SK-N-MC (cell line): Measurements from ENCODE around the gene PLIN3.
A peak's percentile ranks its signal among the peaks of the same experiment; 100 is the strongest.
"Not testable (repeated sequence)": the region's sequence is repeated elsewhere in the genome, so short reads cannot be mapped to it uniquely, and the experiment has no call there.

Experiments
- DNase-seq: peaks from one replicate; pipeline ENCODE4 v3.0.0-alpha.2; 2011; ENCODE audit warnings: low read depth, low spot score
- H3K27ac ChIP-seq: fragments of 200-600 bp; sonication (generic); 2 replicates; pipeline ENCODE4 v1.5.1; 2016; ENCODE audit warnings: mixed run types
- H3K36me3 ChIP-seq: fragments of 200-600 bp; sonication (generic); 2 replicates; pipeline ENCODE4 v1.6.1; 2017; ENCODE audit warnings: antibody characterized with exemption, low read length, mixed read lengths; ENCODE audit not compliant: insufficient read depth
- H3K4me3 ChIP-seq: fragments of 200-600 bp; sonication (generic); 2 replicates; pipeline ENCODE4 v1.5.1; 2016
- H3K9ac ChIP-seq: fragments of 200-600 bp; sonication (generic); 2 replicates; pipeline ENCODE4 v1.8.0; 2017; ENCODE audit warnings: mixed run types, mixed read lengths; ENCODE audit not compliant: insufficient read length
- H3K9me3 ChIP-seq: fragments of 200-600 bp; sonication (generic); 2 replicates; pipeline ENCODE4 v1.6.1; 2017; ENCODE audit warnings: low read depth, mild to moderate bottlenecking, antibody characterized with exemption, low read length, moderate library complexity, mixed read lengths
- EZH2 ChIP-seq: fragments of 200-600 bp; sonication (generic); IDR thresholded peaks from one replicate; pipeline ENCODE4 v1.6.1; 2017; ENCODE audit warnings: antibody characterized with exemption
- FOXP2 ChIP-seq: optimal IDR thresholded peaks from 2 replicates; pipeline ENCODE3; 2011; ENCODE audit warnings: mild to moderate bottlenecking, moderate library complexity; ENCODE audit not compliant: insufficient read depth; ENCODE audit errors: extremely low read length, control extremely low read depth
- POLR2AphosphoS5 ChIP-seq: IDR thresholded peaks from 2 replicates; pipeline ENCODE4 v1.6.1; 2012; ENCODE audit warnings: mild to moderate bottlenecking, low read depth, low read length, borderline replicate concordance

The PLIN3 gene

DNA sequence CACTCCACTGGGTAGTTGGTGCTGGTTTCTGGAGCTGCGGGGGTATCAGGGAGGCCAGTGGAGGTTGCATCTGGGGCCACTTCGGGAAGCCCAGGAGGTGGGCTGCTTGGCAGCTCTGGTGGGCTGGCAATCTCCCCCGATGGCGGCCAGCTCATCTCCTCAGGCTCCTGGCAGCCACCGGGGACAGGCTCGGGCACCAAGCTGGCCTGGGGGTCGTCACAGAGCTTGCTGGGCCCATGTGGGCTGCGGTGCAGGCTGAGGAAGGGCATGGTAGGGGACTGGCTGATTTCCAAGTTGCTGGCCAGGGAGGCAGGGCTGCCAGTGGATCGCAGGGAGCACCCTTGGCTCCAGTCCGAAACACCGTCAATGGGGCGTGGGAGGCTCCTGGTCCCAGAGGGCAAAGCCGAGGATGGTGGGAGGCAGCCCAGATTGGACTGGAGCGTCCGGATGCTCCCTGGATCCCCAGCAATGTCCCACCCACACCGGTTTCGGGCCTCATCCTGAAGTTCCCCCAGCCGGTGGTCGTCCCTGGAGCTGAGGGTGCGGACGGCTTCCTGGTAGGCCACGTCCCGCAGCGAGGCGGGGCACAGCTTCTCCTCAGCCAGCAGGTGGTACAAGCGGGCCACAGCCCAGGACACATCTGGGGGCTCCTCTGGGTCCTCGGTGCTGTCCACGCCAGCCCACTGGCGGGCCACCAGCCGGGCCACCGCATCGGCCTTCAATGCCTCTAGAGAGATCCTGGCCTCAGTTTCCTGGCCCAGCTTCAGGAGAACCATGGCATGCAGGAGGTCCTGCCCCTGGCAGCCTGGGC, 49.8 kb downstream of the PLIN3 start:
- no peak overlapping the region for H3K27ac ChIP-seq
- H3K9ac ChIP-seq: no peak overlapping the region
- DNase-seq: no peak
- TF ChIP-seq FOXP2 (no peak), EZH2 (no peak), POLR2AphosphoS5 (no peak)
- H3K9me3 ChIP-seq: no peaks in the 10 kb centered on the region
- peaks cover 9% of the 10 kb centered on the region for H3K36me3 ChIP-seq
- no peak overlapping the region for H3K4me3 ChIP-seq

- H3K27ac ChIP-seq: no peak overlapping the region
- DNase-seq: no peak
- H3K9ac ChIP-seq: no peak overlapping the region
- peaks cover 9% of the 10 kb centered on the region for H3K36me3 ChIP-seq
- no peak overlapping the region for H3K4me3 ChIP-seq
- no peaks in the 10 kb centered on the region for H3K9me3 ChIP-seq
- no peak for TF ChIP-seq FOXP2
- TF ChIP-seq POLR2AphosphoS5: no peak; the same call in 1 of the 2 replicates
- no peak for TF ChIP-seq EZH2
Observed at GRCh38 chr19:4816950-4817278, 50.6 kb downstream of the PLIN3 start.

DNA sequence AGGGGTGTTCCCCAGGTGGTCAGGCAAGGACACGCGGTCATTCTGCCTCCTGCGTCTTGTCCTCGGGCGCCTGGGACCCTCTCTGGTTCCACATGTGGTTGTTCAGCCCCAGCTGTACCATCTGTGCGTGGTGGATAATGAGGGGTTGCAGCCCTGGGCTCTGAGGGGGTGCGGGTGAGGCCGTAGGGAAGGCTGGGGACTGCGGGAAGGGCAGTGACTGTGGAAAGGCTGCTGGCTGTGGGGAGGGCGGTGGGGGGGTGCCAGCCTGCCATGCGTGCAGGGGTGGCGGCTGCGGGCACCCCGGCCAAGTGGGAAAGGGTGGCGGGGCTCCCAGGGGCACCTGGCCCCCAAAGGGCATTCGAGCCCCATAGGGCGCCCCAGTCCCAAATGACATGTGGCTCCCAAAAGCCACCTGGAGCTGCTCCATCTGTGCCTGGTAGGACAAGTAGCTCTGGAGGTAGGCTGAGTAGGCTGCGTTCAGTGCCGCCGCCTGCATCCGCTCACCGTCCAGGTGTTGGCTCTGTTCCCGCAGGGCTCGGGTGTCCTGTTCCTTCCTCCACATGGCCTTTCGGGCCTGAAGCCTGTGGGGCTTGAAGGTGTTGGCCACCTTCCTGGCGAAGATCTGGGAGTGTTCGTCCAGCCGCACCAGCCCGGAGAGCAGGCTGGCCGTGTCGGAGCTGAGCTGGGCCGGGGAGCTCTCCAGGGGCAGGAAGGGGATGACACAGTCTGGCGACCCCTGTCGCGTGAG, 51.1 kb downstream of the PLIN3 start:
- H3K36me3 ChIP-seq: peaks cover 9% of the 10 kb centered on the region
- peak overlapping the region; percentile 41 for H3K9ac ChIP-seq
- H3K4me3 ChIP-seq: no peak overlapping the region
- no peaks in the 10 kb centered on the region for H3K9me3 ChIP-seq
- TF ChIP-seq POLR2AphosphoS5 (no peak), EZH2 (no peak), FOXP2 (no peak)
- H3K27ac ChIP-seq: peak overlapping the region; percentile 22; the same call in 1 of the 2 replicates
- no peak for DNase-seq

DNA sequence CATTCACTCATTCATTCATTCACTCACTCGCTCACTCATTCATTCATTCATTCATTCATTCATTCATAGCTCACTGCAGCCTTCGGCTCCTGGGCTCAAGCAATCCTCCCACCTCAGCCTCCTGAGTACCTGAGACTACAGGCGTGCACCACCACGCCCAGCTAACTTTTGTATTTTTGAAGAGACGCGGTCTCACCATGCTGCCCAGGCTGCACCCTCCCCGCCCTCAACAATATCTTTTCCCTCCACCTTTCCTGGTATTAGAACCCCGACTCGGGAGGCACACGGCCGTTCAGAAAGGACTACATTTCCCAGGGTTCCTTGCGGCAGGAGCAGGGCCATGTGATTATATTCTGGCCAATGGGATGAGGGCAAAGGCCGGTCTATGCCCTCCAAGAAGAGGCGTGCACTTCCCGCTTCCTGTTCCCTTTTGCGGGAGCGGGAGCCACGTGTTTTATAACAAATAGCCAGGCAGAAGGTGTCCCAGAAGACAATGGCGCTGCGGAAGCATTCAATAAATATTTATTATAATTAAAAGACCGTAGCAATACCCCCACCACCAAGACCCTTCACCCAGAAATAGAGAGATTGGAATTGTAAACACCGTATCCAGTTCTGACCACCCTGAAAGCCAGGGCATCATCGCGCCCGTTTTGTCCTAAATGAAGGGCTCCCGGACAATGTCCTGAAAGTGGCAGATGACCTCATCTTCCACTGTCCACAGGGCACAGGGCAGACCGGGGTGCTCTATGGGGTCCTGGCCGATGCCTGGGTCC, 51.9 kb downstream of the PLIN3 start:
- Histone ChIP-seq H3K4me3 (peak overlapping the region; percentile 66), H3K27ac (peak overlapping the region; percentile 22; the same call in 1 of the 2 replicates), H3K9me3 (no peaks in the 10 kb centered on the region), H3K36me3 (peaks cover 9% of the 10 kb centered on the region), H3K9ac (peak overlapping the region; percentile 41)
- DNase-seq: peak; percentile 83
- peak; percentile 47 for TF ChIP-seq POLR2AphosphoS5
- no peak for TF ChIP-seq EZH2

DNA sequence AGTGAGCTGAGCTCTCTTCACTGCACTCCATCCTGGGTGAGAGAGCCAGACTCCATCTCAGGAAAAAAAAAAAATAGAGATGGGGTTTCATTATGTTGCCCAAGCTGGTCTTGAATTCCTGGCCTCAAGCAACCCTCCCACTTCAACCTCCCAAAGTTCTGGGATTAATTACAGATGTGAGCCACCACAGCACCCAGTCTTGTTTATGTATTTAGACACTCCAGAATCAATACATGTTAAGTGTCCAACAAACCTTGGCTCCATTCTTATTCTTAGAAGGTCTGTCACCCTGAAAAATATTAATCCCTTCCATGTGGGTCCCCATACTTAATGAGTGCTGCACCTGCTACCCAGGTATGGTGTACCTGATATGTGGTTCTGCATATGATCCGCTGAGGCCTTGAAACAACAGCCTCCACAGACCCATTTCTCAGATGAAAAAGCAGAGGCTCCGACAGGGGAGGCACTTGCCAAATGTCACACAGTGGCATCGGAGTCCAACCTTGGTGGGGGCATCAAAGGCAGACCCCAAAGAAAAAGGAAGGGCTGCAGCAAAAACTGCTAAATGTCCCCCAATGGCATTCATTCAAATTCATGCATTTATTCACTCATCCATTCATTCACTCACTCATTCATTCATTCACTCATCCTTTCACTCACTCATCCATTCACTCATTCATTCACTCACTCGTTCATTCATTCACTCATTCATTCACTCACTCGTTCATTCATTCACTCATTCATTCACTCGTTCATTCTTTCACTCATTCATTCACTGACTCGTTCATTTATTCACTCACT, 52.6 kb downstream of the PLIN3 start:
- Histone ChIP-seq H3K9me3 (no peaks in the 10 kb centered on the region), H3K36me3 (peaks cover 9% of the 10 kb centered on the region), H3K9ac (no peak overlapping the region), H3K27ac (no peak overlapping the region), H3K4me3 (peak overlapping the region; percentile 66)
- TF ChIP-seq POLR2AphosphoS5 (no peak), EZH2 (no peak), FOXP2 (no peak)
- no peak for DNase-seq

GRCh38 chr19:4811328-4812131, 55.9 kb downstream of the PLIN3 start:
- no peak for TF ChIP-seq FOXP2
- TF ChIP-seq EZH2: no peak
- no peak for TF ChIP-seq POLR2AphosphoS5
- no peaks in the 10 kb centered on the region for H3K9me3 ChIP-seq
- H3K4me3 ChIP-seq: no peak overlapping the region
- H3K9ac ChIP-seq: no peak overlapping the region
- DNase-seq: no peak
- H3K36me3 ChIP-seq: peaks cover 7% of the 10 kb centered on the region
- H3K27ac ChIP-seq: no peak overlapping the region

DNA sequence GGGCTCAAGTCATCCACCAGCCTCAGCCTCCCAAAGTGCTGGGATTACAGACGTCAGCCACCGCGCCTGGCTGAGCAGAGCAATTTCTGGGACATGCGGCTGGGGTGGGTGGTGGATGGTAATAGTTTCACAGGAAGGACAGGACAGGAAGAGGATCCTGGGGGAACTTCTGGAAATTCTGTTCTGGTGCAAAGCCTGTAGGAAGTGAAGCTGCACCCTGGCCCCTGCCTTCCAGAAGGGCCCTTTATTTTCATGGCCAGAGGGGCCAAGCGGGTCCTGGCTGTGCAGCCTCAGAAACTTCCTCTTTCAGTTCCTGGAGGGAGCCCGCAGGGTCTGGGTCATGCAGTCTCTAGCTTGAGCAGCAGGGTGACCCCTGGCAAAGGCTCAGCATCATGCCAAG, 60.3 kb downstream of the PLIN3 start:
- Histone ChIP-seq H3K9me3 (no peaks in the 10 kb centered on the region), H3K4me3 (no peak overlapping the region), H3K36me3 (no peaks in the 10 kb centered on the region), H3K27ac (no peak overlapping the region), H3K9ac (no peak overlapping the region)
- DNase-seq: no peak
- TF ChIP-seq POLR2AphosphoS5: no peak
- TF ChIP-seq FOXP2: no peak
- TF ChIP-seq EZH2: no peak

DNA sequence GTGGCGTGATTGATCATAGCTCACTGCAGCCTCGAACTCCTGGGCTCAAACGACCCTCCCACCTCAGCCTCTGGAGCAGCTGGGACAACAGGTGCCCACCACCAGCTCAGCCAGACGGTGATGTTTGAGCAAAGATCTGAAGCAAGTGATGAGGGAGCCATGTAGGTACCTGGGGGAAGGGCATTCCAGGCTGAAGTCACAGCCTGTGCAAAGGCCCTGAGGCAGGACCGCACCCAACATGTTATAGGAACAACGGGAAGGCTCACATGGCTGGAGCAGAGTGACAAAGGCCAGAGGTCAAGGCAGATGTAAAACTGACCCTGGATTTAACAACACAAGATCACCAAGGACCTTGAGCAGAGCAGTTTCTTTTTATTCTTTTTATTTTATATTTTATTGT, 61.1 kb downstream of the PLIN3 start:
- H3K9ac ChIP-seq: no peak overlapping the region
- no peak for TF ChIP-seq FOXP2
- no peak for TF ChIP-seq POLR2AphosphoS5
- no peak for TF ChIP-seq EZH2
- H3K27ac ChIP-seq: no peak overlapping the region
- no peaks in the 10 kb centered on the region for H3K36me3 ChIP-seq
- H3K9me3 ChIP-seq: no peaks in the 10 kb centered on the region
- no peak for DNase-seq
- H3K4me3 ChIP-seq: no peak overlapping the region

DNA sequence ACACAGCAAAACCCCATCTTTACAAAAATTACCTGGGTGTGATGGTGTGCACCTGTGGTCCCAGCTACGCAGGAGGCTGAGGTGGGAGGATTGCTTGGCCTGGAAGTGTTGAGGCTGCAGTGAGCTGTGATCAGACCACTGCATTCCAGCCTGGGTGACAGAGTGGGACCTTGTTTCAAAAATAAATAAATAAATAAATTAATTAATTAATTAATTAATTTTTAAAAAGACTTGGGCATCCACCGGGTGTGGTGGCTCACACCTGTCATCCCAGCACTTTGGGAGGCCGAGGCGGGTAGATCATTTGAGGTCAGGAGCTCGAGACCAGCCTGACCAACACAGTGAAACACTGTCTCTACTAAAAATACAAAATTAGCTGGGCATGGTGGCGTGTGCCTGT, 62.3 kb downstream of the PLIN3 start:
- not testable (repeated sequence) for H3K27ac ChIP-seq, H3K4me3 ChIP-seq, H3K9ac ChIP-seq, DNase-seq, H3K9me3 ChIP-seq, H3K36me3 ChIP-seq
